ENCODE data around the gene STING1. TPM values are rescaled to one million over a fixed set of nuclear protein-coding genes. Genes with fewer than 3 reads are reported as not detected.
"Not testable (repeated sequence)": the region's sequence is repeated elsewhere in the genome, so short reads cannot be mapped to it uniquely, and the experiment has no call there.

Gene STING1
- total RNA-seq, 1 experiment from 2014 or later, result 22.8 TPM

GRCh38 chr5:139527896-139528467 is 45.4 kb upstream of the STING1 start:
- CTCF ChIA-PET, ATAC-seq: not testable (repeated sequence)

GRCh38 chr5:139527090-139527470 is 44.5 kb upstream of the STING1 start:
- POLR2A ChIA-PET; H3K27me3 ChIP-seq (ENCODE audit: control insufficient read depth, insufficient read depth, low read length); H3K27ac ChIP-seq (ENCODE audit: low read length); H3K36me3 ChIP-seq (ENCODE audit: control insufficient read depth, insufficient read depth, low read length); H3K4me3 ChIP-seq (ENCODE audit: low read depth in 2 of 2, low read length in 2 of 2); CTCF ChIA-PET; BruUV-seq (replicated peaks); ATAC-seq; intact Hi-C loops (cut with micrococcal nuclease; ENCODE audit: unreplicated experiment); DNase-seq (ENCODE audit: low read depth, low spot score); in situ Hi-C loops (cut with HindIII; ENCODE audit: low pct_unique_long_range_greater_than_20kb, low sequenced_read_pairs); H3K9me3 ChIP-seq (ENCODE audit: control insufficient read depth, insufficient read depth, low read depth, low read length); H3K4me1 ChIP-seq (ENCODE audit: control insufficient read depth, insufficient read depth, low read length): not testable (repeated sequence)

More at GRCh38 chr5:139527896-139528467, 45.4 kb upstream of the STING1 start:
- in situ Hi-C loops (cut with HindIII; ENCODE audit: low pct_unique_long_range_greater_than_20kb, low sequenced_read_pairs); H3K36me3 ChIP-seq (ENCODE audit: control insufficient read depth, insufficient read depth, low read length); H3K9me3 ChIP-seq (ENCODE audit: control insufficient read depth, insufficient read depth, low read depth, low read length); DNase-seq (ENCODE audit: low read depth, low spot score); H3K4me3 ChIP-seq (ENCODE audit: low read depth in 2 of 2, low read length in 2 of 2); H3K27me3 ChIP-seq (ENCODE audit: control insufficient read depth, insufficient read depth, low read length); H3K4me1 ChIP-seq (ENCODE audit: control insufficient read depth, insufficient read depth, low read length); H3K27ac ChIP-seq (ENCODE audit: low read length); intact Hi-C loops (cut with micrococcal nuclease; ENCODE audit: unreplicated experiment); BruUV-seq (replicated peaks): not testable (repeated sequence)
- POLR2A ChIA-PET, result interaction anchor here (0.6 kb wide), 1 partner anchor 24 kb away, joined by 3 read pairs; no protein-coding TSS in a partner anchor

GRCh38 chr5:139526309-139527089 is 43.9 kb upstream of the STING1 start:
- CTCF ChIA-PET; H3K9me3 ChIP-seq (ENCODE audit: control insufficient read depth, insufficient read depth, low read depth, low read length); in situ Hi-C loops (cut with HindIII; ENCODE audit: low pct_unique_long_range_greater_than_20kb, low sequenced_read_pairs); BruUV-seq (replicated peaks); H3K27me3 ChIP-seq (ENCODE audit: control insufficient read depth, insufficient read depth, low read length); H3K36me3 ChIP-seq (ENCODE audit: control insufficient read depth, insufficient read depth, low read length); intact Hi-C loops (cut with micrococcal nuclease; ENCODE audit: unreplicated experiment); H3K4me3 ChIP-seq (ENCODE audit: low read depth in 2 of 2, low read length in 2 of 2); DNase-seq (ENCODE audit: low read depth, low spot score); H3K27ac ChIP-seq (ENCODE audit: low read length); ATAC-seq; H3K4me1 ChIP-seq (ENCODE audit: control insufficient read depth, insufficient read depth, low read length); POLR2A ChIA-PET: not testable (repeated sequence)

- DNase-seq (ENCODE audit: low read depth, low spot score); H3K4me3 ChIP-seq (ENCODE audit: low read depth in 2 of 2, low read length in 2 of 2); POLR2A ChIA-PET; in situ Hi-C loops (cut with HindIII; ENCODE audit: low pct_unique_long_range_greater_than_20kb, low sequenced_read_pairs); H3K36me3 ChIP-seq (ENCODE audit: control insufficient read depth, insufficient read depth, low read length); H3K27ac ChIP-seq (ENCODE audit: low read length); H3K4me1 ChIP-seq (ENCODE audit: control insufficient read depth, insufficient read depth, low read length); ATAC-seq; H3K27me3 ChIP-seq (ENCODE audit: control insufficient read depth, insufficient read depth, low read length); H3K9me3 ChIP-seq (ENCODE audit: control insufficient read depth, insufficient read depth, low read depth, low read length); BruUV-seq (replicated peaks); intact Hi-C loops (cut with micrococcal nuclease; ENCODE audit: unreplicated experiment); CTCF ChIA-PET: not testable (repeated sequence)
These were observed 43.2 kb upstream of the STING1 start for GRCh38 chr5:139525586-139526308.
